SKM-1 treated with dmso at 0.1 percent for 144 hours (cell line): ENCODE measurements around the gene LIN7B.
A peak's percentile ranks its signal among the peaks of the same experiment; 100 is the strongest.

Source experiments
- DNase-seq: peaks from one replicate; lab custom pipeline; 2025; ENCODE audit not compliant: unreplicated experiment; lab: John Stamatoyannopoulos, UW

LIN7B gene

DNA sequence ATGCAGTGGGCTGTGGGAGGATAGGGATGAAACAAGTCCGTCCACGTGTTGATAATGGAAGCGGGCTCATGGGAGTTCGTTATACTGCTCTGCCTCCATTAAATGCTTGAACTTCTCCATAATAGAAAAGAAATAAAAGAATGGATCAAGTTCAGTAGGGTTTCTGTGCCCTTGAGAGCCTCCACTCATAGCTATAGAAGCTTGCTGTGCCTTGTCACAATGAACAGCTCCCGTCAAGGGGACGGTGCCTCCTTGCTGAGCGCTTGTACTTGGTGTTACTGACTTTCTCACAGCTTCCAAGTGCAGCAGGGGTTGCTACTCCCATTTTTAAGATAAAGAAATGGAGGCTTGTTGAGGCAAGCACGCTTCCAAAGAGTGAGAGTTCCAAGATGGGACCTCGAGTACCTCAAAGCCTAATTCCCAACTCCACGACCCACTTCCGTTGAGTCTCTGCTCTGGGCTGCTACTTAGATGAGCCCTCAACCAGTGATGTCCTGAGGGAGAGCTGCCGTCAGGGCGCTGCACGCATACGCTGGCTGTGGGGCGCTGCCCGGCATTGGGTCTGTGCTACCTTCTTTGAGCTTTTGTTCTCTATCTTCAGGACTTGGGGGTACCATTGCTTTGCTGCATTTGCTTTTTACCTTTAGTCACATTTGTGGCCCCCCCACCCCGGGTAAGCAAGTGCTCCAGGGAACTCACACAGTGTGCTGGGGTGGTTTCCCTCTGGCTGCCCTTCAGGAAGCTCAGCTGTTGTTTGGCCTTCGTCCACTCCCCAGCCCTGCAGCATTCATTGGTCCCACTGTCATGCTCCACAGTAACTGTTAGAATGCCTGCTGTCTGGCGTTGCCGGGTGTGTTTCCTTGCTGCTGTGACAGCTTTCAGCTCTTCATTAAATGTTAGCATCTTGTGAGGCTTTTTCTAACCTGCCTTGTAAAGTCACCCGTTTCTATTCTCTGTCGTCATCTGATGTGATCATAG is 19.4 kb upstream of the LIN7B start:
- DNase-seq, result no peak

DNA sequence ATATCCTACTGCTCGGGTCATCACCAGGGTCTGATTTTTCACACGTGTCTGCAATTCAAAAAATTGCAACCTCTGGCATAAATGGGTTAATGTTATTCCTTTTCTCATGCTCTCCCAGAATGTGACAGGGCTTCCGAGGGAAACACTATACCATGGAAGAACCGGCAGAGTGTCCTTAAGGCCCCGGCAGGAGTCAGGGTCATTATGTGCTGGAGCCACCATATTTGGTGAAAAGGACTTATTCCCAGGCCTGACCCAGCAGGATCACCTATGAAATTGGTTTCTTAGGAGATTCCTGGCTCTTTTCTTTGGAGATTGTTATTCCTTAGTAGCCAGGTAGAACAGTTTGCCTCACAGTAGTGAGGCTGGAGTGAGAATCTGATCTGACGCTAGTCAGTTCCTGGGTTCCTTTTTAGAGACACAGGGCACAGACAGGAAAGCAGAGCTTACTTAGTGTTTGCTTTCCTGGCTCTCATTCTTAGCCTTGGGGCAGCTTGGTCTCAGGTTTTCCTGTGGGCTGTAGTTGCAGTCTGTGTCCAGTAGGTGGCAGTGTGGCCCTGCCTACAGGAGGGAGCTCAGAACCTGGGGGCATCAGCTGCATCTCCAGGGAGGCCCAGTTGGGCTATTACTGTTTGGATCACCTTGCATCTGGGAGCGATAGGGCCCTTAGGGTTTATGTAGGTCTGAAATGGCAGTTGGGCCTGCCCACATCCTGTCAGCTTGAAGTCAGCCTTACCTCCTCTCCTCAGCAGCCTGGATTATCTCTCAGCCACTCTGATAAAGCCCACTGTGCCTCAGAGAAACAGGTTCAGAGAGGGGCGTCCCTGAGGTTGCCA is 16.5 kb upstream of the LIN7B start:
- peak; percentile 26 for DNase-seq

DNA sequence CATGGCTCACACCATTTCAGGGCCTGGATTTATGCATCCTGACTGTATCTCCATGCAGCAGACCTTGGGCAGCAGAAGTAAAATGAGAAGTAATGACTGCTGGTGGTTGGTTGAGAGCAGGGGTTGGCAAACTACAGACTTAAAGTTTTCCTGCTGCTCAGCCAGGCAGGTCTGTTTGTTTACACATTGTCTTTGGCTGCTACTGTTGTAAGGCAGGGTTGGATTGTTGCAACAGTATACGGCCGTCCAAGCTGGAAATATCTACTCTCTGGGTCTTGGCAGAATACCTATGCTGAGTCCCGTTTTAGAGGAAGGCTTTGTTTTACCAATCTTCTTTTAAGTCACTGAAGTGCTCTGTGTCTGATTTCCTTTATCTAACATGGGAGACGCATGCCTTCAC is 15.4 kb upstream of the LIN7B start:
- no peak for DNase-seq

DNA sequence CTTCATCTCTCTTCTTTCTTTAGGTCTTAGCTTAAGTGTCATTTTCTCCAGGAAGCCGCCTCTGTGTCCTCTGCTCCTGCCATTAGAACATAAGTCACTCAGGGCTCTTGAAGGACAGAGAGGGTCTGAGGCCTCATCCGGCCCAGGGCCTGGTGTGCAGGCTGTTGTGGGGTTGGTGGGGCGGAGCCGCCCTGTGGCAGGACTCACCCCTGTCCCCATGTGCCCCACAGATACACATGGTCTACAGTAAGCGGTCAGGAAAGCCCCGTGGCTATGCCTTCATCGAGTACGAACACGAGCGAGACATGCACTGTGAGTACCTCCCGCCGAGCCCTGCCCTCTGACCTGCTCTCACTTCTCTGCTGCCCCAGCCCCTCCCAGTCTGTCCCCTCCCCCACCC is 13.0 kb upstream of the LIN7B start:
- DNase-seq, result no peak

DNA sequence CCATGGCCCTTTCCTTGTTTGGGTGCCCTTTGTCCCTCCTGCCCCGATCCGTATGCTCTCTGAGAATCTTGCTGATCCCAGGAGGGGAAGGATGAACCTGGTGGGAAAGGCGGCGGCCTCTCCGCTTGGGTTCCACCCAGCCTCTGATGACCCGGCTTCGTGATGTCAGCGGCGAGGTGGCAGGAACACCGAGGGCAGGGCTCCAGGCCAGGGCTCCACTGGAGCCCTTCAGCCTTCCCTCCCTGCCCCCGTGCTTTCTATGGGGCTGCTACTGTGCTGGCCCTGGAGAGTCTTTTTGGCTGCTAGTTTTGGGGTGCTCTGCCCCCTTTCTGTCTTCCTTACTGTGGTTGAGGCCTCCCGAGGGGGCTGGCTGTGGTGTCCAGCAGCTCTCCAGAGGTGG is 11.9 kb upstream of the LIN7B start:
- DNase-seq, result no peak

DNA sequence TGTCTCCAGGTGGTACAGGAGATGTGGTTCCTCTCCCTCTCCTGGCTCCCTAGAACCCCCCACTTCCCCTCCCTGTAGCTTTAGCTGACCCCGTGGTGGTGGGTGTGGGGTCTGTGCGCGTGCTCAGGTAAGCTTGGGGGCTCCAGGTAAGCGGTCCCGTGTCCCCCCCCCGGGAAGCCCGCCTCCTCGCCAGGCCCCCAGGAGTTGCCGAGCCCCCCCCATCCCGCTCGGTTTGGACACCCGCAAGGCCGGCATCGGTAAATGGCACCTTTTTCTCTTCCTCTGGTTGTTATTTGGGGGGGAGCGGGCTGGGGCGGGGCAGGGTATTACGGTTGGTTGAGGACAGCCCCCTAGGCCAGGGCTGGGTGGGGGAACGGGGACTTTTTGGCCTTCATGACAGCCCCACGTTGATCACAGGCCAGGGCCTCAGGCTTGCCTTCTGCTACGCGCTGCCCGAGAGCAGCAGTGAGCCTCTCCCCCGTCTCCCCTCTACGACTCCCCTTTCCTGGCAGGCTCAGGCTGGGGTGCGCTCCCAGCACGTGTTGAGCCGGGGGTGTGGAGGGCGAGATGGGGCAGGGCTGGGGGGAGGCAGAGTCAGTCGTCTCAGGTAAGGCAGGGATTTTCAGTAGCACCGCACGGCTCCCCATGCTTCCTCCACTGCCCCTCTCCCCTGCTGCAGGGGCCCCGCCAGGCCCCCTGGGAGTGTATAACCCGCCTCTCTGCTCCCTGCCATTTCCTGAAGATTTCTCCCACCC is 10.7 kb upstream of the LIN7B start:
- no peak for DNase-seq

DNA sequence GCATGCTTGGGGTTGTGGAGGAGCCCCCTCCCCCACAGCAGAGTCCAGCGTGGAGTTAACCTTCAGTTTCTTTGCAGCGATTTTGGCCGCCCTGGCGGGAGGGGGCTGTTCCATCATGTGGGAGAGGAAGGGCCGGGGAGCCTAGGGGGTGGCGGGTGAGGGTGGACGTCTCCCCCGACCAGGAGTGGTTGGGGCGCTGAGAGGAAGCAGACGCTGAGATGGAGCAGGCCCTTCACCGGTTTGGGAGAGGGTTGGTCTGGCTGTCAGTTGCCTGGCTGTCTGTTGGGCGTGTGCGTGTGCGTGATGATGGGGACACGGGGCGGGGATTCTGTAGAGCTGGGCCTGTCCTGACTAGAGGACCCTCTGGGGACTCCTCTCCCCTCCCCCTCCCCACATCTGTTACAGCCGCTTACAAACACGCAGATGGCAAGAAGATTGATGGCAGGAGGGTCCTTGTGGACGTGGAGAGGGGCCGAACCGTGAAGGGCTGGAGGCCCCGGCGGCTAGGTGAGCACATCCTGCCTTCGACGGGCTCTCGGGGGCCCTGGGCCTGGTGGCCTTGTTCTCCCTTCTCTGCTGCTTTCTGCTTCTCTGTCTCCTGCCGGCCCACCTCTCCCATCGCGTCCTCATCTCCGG is 9.8 kb upstream of the LIN7B start:
- DNase-seq, result no peak

DNA sequence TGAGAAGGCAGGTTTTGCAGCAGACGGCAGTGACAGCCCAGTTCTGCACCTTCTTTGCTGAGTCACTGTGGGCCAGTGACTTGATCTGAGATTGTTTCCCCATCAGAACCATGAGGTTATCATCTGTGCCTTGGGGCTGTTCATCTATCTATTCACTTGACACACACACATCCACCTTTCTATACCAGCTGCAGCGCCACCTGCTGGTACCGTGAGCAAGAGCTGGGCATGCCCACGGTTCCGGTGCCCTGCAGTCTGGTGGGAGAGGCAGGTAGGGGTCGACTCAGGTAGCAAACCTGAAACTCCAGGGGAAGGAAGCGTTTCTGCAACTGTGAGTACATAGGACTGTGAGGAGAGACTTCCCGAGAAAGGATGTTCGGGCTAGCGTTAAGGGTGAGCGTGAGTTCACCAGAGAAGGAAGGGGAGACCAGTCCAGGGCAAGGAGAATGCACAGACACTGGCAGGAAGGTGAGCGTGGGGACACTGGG is 7.5 kb upstream of the LIN7B start:
- DNase-seq, result no peak

DNA sequence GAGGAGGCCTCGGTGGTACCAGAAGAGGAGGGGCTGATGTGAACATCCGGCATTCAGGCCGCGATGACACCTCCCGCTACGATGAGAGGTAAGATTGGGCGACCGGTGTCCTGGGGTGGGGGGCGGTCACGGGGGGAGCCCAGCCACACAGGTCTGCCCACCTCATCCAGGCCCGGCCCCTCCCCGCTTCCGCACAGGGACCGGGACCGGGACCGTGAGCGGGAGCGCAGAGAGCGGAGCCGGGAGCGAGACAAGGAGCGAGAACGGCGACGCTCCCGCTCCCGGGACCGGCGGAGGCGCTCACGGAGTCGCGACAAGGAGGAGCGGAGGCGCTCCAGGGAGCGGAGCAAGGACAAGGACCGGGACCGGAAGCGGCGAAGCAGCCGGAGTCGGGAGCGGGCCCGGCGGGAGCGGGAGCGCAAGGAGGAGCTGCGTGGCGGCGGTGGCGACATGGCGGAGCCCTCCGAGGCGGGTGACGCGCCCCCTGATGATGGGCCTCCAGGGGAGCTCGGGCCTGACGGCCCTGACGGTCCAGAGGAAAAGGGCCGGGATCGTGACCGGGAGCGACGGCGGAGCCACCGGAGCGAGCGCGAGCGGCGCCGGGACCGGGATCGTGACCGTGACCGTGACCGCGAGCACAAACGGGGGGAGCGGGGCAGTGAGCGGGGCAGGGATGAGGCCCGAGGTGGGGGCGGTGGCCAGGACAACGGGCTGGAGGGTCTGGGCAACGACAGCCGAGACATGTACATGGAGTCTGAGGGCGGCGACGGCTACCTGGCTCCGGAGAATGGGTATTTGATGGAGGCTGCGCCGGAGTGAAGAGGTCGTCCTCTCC is 6.3 kb upstream of the LIN7B start:
- no peak for DNase-seq

DNA sequence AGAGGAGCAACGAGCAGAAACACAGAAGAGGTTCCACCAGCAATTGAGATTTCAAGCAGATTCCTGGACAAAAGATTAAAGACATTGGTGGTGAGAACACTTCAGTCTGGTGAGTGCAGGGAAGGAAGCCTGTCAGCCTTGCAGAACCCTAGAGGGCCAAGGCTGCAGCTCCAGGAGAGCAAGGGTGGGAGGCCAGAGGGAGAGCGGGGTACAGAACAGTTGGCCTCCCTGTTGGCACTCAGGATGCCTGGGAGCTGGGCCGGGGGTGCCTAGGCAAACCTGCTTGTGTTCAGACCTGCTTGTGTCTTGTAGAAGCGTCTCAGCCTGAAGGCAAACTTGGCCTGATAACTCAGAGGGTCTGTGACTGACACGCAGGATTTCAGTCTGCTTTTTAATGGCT is 5.1 kb upstream of the LIN7B start:
- DNase-seq, result no peak

DNA sequence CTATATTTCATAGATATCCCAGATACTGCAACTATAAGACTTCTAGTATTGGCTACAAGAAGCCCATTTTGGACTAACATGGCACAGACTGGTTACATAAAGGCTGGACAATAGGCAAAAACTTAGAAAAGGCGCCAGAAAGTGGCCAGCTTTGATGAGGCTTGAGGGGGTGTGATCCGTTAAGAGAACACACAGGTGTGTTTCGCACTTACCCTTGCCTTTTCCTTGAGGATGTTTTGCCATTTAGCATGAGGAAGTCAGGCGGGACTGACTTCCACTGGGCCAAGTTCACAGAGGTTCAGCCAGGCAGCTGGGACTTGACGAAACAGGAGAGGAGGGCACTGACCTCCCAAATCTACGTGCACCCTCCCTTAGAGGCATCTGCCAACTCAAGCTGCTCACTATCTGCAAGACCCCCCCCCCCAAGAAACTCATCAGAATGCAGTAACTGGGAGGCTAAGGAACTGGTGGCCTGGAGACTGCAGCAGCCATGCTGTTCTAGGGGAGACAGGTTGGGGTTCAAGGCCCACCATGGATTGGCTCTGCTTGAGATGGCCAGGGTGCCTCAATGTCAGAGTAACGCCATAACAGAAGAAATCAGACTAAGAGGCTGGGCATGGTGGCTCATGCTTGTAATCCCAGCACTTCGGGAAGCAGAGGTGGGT is 4.5 kb upstream of the LIN7B start:
- DNase-seq, result no peak

DNA sequence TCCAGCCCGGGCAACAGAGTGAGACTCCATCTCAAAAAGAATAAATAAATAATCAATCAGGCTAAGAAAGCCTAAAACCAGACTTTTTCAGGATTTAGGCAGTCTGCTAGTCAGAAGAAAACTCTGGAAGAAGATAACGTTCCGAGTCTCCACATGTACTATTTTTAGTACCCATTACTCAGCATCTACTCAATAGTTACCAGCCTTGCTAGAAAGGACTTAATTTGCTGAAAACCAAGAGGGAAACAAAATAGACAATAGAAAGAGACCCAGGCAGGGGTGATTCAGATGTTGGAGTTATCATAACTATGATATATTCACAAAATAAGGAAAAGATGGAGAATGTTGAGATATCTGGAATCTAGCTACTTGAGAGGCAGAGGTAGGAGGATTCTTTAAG is 3.6 kb upstream of the LIN7B start:
- DNase-seq, result no peak

DNA sequence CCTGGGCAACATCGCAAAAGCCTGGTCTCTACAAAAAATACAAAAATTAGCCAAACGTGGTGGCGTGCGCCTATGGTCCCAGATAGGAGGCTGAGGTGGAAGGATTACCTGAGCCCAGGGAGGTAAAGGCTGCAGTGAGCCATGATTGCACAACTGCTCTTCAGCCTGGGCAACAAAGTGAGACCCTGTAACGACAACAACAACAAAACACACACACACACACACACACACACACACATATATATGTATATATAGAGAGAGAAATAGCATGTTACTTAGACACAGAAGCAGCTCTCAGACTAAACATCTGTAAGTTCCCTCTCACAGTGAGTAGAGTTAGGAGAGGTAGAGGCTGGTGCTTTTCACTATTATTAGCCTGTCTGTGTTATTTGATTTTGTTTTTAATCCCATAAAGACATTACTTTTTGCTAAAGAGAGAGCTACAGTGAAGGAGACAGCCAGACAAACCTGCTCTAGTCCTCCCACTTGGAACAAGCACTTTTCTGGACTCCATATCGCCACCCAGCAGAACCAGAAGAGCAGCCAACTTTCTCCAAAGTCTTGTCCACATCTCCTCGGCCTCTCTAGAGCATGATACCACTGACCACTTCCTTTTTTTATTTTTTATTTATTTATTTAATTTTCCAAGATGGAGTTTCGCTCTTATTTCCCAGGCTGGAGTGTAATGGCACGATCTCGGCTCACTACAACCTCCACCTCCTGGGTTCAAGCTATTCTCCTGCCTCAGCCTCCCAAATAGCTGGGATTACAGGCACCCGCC is 2.8 kb upstream of the LIN7B start:
- no peak for DNase-seq

DNA sequence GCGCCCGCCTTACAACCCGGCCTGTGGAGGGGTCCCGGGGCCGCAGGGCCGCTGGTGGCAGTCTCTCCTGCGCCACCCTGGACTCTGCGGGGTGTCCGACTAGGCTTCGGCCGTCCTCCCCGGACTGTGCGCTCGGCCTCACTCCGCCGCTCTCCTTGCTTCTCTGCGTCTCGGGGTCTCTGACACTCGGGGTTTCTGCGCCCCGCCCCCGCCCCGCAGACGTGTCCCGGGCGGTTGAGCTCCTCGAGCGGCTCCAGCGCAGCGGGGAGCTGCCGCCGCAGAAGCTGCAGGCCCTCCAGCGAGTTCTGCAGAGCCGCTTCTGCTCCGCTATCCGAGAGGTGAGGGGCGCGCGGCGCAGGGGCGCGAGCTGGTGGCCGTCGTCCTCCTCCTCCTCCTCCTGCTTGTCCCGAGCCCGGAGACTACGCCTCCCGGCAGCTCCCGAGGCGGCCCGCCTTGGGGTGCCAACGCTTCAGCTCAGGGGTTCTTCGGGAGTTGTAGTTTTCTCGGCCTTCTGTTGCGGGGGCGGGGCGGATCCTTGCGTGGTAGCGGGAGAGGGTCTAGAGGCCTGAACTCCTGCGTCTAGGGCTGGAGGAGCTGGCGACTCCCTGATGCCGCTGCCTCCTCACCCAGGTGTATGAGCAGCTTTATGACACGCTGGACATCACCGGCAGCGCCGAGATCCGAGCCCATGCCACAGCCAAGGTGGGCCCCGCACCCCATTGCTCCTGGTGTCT is 627 bp downstream of the LIN7B start:
- no peak for DNase-seq

DNA sequence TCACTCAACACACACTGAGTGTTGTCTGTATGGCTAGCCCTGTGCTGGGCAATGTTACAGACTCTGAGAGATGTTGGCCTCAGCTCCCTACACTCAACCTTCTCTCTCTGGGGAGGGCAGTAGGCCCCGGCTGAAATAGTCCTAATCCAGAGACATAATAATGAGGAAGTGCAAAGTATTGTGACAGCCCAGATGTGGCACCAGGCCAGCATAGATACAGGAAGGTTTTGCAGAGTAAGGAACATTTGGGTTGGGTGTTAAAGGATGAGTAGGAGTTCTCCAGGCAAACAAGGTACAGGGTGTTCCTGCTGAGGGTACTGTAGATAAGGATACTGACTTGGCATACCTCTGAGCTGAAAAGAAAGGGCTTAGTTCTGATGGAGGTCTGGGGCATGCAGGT is 2.4 kb downstream of the LIN7B start:
- DNase-seq, result peak; percentile 11

DNA sequence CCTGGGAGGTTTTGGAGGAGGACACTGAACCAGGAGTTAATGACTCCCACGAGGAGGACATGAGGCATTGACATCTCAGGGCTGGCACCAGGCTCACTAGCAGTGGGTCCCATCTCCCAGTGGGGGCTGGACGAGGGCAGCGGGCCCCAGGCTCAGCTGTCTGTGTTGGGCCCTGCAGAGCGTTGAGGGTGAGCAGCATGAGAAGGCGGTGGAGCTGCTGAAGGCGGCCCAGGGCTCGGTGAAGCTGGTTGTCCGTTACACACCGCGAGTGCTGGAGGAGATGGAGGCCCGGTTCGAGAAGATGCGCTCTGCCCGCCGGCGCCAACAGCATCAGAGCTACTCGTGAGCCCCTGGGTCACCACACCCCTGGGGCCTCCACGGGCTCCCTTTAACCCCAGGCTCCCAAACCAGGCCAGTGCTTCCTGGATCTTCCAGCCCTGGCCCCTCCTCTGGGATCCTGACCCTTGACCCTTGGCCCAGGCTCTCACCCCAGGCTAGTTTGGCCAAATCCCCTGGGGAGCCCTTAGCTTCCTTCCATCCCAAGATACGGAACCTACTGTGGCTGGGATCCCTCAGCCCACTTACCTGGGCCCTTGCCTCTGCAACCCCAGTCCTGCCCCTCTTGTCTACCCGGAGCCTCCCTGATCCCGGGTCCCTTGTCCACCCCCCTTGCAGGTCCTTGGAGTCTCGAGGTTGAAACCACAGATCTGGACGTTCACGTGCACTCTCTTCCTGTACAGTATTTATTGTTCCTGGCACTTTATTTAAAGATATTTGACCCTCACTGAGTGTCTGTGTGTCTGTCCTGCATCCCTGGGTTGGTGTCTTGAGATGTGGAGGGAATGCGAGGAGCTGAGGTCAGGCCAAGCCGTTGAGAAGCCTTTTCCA is 3.8 kb downstream of the LIN7B start:
- DNase-seq, result no peak
